GM18858 (cell line): Measurements from ENCODE around the gene PTPRU.
"Not testable (repeated sequence)": the region's sequence is repeated elsewhere in the genome, so short reads cannot be mapped to it uniquely, and the experiment has no call there.

Source experiments
- ATAC-seq: cut with Tn5 transposase; IDR thresholded peaks from one replicate; pipeline ENCODE4 v1.9.1; 2021; ENCODE audit not compliant: unreplicated experiment

The PTPRU gene

GRCh38 chr1:29312469-29313461 is 76.4 kb downstream of the PTPRU start:
- no peak for ATAC-seq

- ATAC-seq, result not testable (repeated sequence)
These were observed 78.4 kb downstream of the PTPRU start for GRCh38 chr1:29314685-29315084.

- ATAC-seq, result no peak
These were observed 78.9 kb downstream of the PTPRU start for GRCh38 chr1:29315262-29315661.

- no peak for ATAC-seq
These were observed 79.6 kb downstream of the PTPRU start for GRCh38 chr1:29315876-29316275.

GRCh38 chr1:29317063-29317915 is 81.0 kb downstream of the PTPRU start:
- ATAC-seq, result no peak

GRCh38 chr1:29317916-29318530 is 81.7 kb downstream of the PTPRU start:
- ATAC-seq, result no peak

- ATAC-seq, result no peak
These were observed 82.4 kb downstream of the PTPRU start for GRCh38 chr1:29318724-29319123.

GRCh38 chr1:29319300-29320110 is 83.2 kb downstream of the PTPRU start:
- ATAC-seq, result no peak

- no peak for ATAC-seq
These were observed 84.0 kb downstream of the PTPRU start for GRCh38 chr1:29320156-29320940.

- ATAC-seq, result no peak
These were observed 84.9 kb downstream of the PTPRU start for GRCh38 chr1:29321176-29321575.

GRCh38 chr1:29322147-29322694 is 85.9 kb downstream of the PTPRU start:
- ATAC-seq, result no peak

- ATAC-seq, result no peak
These were observed 86.7 kb downstream of the PTPRU start for GRCh38 chr1:29322861-29323585.

- ATAC-seq, result no peak
These were observed 87.3 kb downstream of the PTPRU start for GRCh38 chr1:29323636-29324035.

GRCh38 chr1:29324202-29324601 is 87.9 kb downstream of the PTPRU start:
- no peak for ATAC-seq

- ATAC-seq, result no peak
These were observed 88.5 kb downstream of the PTPRU start for GRCh38 chr1:29324771-29325351.

GRCh38 chr1:29325675-29326074 is 89.4 kb downstream of the PTPRU start:
- ATAC-seq, result no peak

GRCh38 chr1:29326123-29326522 is 89.8 kb downstream of the PTPRU start:
- ATAC-seq, result no peak

GRCh38 chr1:29327223-29327935 is 91.1 kb downstream of the PTPRU start:
- ATAC-seq, result no peak
